A172 (cell line): Measurements from ENCODE around the gene TOGARAM2. TPM values are rescaled to one million over a fixed set of nuclear protein-coding genes. Genes with fewer than 3 reads are reported as not detected.

Experiments used
- DNase-seq: peaks from one replicate; pipeline ENCODE4 v3.0.0-alpha.2; 2015; ENCODE audit warnings: low spot score
- total RNA-seq: library from RNA; depleted of rRNA; stranded (reverse); fragments of >200 nt; shearing (Covaris generic); gene quantifications from 2 replicates; pipeline ENCODE4 v1.2.3, GENCODE V29; 2014

Gene TOGARAM2
- total RNA-seq, 1 experiment from 2014 or later = 0.69 TPM

- DNase-seq = no peak
Measured at GRCh38 chr2:28997847-28998735, 17.0 kb downstream of the TOGARAM2 start.

- peak; percentile 31 for DNase-seq
Measured at GRCh38 chr2:29000481-29000880, 19.4 kb downstream of the TOGARAM2 start.

GRCh38 chr2:29000956-29001355 is 19.9 kb downstream of the TOGARAM2 start:
- DNase-seq = no peak

- DNase-seq = no peak
Measured at GRCh38 chr2:29001806-29002205, 20.7 kb downstream of the TOGARAM2 start.

GRCh38 chr2:29004755-29005154 is 23.7 kb downstream of the TOGARAM2 start:
- no peak for DNase-seq

- DNase-seq = no peak
Measured at GRCh38 chr2:29005331-29005730, 24.2 kb downstream of the TOGARAM2 start.

- DNase-seq = peak; percentile 69
Measured at GRCh38 chr2:29006092-29006979, 25.2 kb downstream of the TOGARAM2 start.

- no peak for DNase-seq
Measured at GRCh38 chr2:29006980-29007301, 25.8 kb downstream of the TOGARAM2 start.

- no peak for DNase-seq
Measured at GRCh38 chr2:29009270-29009669, 28.2 kb downstream of the TOGARAM2 start.

- DNase-seq = no peak
Measured at GRCh38 chr2:29009711-29010677, 28.9 kb downstream of the TOGARAM2 start.

- DNase-seq = no peak
Measured at GRCh38 chr2:29010946-29011345, 29.8 kb downstream of the TOGARAM2 start.

GRCh38 chr2:29011418-29012060 is 30.4 kb downstream of the TOGARAM2 start:
- no peak for DNase-seq

- no peak for DNase-seq
Measured at GRCh38 chr2:29012211-29012681, 31.1 kb downstream of the TOGARAM2 start.

- DNase-seq = no peak
Measured at GRCh38 chr2:29013057-29013780, 32.1 kb downstream of the TOGARAM2 start.

- DNase-seq = no peak
Measured at GRCh38 chr2:29014331-29014730, 33.2 kb downstream of the TOGARAM2 start.

- DNase-seq = peak; percentile 84
Measured at GRCh38 chr2:29014811-29015421, 33.8 kb downstream of the TOGARAM2 start.

- DNase-seq = no peak
Measured at GRCh38 chr2:29015701-29016470, 34.8 kb downstream of the TOGARAM2 start.

GRCh38 chr2:29016504-29016903 is 35.4 kb downstream of the TOGARAM2 start:
- DNase-seq = no peak
